Measurements from ENCODE around the gene FOLR1.

DNA sequence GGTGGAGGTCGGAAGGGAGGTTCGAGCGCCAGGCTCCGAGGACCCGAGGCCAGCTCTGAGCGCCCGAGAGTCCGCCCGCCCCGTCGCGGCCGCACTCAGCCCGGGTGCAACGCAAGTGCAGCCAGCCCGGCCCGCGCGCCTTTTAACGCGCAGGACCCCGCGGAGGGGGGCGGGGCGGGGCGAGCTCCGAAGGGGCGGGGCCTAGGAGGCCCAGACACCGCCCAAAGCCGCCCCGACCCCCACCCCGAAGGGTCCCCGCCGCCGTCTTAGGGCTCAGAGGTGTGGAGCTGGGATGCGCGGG lies 52.1 kb downstream of the FOLR1 start, which contains the start of gene PHOX2A:
- TF ChIP-seq, protein P1, sequence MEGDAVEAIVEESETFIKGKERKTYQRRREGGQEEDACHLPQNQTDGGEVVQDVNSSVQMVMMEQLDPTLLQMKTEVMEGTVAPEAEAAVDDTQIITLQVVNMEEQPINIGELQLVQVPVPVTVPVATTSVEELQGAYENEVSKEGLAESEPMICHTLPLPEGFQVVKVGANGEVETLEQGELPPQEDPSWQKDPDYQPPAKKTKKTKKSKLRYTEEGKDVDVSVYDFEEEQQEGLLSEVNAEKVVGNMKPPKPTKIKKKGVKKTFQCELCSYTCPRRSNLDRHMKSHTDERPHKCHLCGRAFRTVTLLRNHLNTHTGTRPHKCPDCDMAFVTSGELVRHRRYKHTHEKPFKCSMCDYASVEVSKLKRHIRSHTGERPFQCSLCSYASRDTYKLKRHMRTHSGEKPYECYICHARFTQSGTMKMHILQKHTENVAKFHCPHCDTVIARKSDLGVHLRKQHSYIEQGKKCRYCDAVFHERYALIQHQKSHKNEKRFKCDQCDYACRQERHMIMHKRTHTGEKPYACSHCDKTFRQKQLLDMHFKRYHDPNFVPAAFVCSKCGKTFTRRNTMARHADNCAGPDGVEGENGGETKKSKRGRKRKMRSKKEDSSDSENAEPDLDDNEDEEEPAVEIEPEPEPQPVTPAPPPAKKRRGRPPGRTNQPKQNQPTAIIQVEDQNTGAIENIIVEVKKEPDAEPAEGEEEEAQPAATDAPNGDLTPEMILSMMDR (IDR thresholded peaks at IDR 0.05) = no peak
- TF ChIP-seq POLR2A (IDR thresholded peaks at IDR 0.05) = no peak
